GM19463 (cell line): Measurements from ENCODE around the gene GNB1L.
"Not testable (repeated sequence)": the region's sequence is repeated elsewhere in the genome, so short reads cannot be mapped to it uniquely, and the experiment has no call there.

Source experiments
- ATAC-seq: cut with Tn5 transposase; IDR thresholded peaks from one replicate; pipeline ENCODE4 v1.9.1; 2021; ENCODE audit warnings: mild to moderate bottlenecking, moderate library complexity; ENCODE audit not compliant: unreplicated experiment

The GNB1L gene

GRCh38 chr22:19784384-19785175 lies 70.1 kb downstream of the GNB1L start:
- ATAC-seq: no peak

- ATAC-seq: no peak
These were observed 70.9 kb downstream of the GNB1L start for GRCh38 chr22:19783586-19784383.

- no peak for ATAC-seq
These were observed 72.1 kb downstream of the GNB1L start for GRCh38 chr22:19782533-19782932.

GRCh38 chr22:19779685-19780268 lies 74.9 kb downstream of the GNB1L start:
- ATAC-seq: no peak

GRCh38 chr22:19779011-19779421 lies 75.7 kb downstream of the GNB1L start:
- no peak for ATAC-seq

- ATAC-seq: not testable (repeated sequence)
These were observed 77.5 kb downstream of the GNB1L start for GRCh38 chr22:19777192-19777591.

GRCh38 chr22:19776433-19777031 lies 78.1 kb downstream of the GNB1L start:
- no peak for ATAC-seq

- no peak for ATAC-seq
These were observed 79.0 kb downstream of the GNB1L start for GRCh38 chr22:19775496-19776325.

- ATAC-seq: no peak
These were observed 80.0 kb downstream of the GNB1L start for GRCh38 chr22:19774628-19775027.

- no peak for ATAC-seq
These were observed 81.1 kb downstream of the GNB1L start for GRCh38 chr22:19773470-19774040.

GRCh38 chr22:19772673-19773469 lies 81.8 kb downstream of the GNB1L start:
- ATAC-seq: no peak

- no peak for ATAC-seq
These were observed 82.3 kb downstream of the GNB1L start for GRCh38 chr22:19772422-19772672.

- ATAC-seq: no peak
These were observed 84.1 kb downstream of the GNB1L start for GRCh38 chr22:19770349-19771220.

GRCh38 chr22:19769393-19769715 lies 85.3 kb downstream of the GNB1L start:
- ATAC-seq: no peak

GRCh38 chr22:19767427-19768341 lies 87.0 kb downstream of the GNB1L start:
- no peak for ATAC-seq

- no peak for ATAC-seq
These were observed 87.9 kb downstream of the GNB1L start for GRCh38 chr22:19766511-19767426.

- no peak for ATAC-seq
These were observed 88.5 kb downstream of the GNB1L start for GRCh38 chr22:19766240-19766510.
